DMS79 (cell line): ENCODE results near the gene EVI5.

Experiments
- DNase-seq: peaks from one replicate; lab custom pipeline; 2025; lab: John Stamatoyannopoulos, UW

EVI5 gene

GRCh38 chr1:92784639-92785500 is at the start of gene EVI5:
EVI5 (minus strand) TSS chr1:92785108; CDS start chr1:92736546, 48,562 bp downstream.
- DNase-seq, result peak; percentile 95

GRCh38 chr1:92834617-92835016 is 49.7 kb upstream of the EVI5 start:
- DNase-seq, result no peak

DNA sequence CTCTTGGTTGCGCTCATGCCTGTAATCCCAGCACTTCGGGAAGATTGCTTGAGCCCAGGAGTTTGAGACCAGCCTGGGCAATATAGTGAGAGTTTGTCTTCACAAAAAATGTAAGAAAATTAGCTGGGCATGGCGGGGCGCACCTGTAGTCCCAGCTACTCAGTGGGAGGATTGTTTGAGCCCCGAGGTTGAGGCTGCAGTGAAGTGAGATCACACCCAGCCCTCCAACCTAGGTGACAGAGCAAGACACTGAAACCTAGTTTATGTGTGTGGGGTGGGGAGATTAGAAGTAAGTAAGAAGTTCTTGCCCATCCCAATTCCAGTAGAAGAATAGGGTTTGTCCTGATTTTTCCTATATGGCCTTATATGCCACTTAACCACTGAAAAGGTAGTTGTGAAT is 48.9 kb upstream of the EVI5 start:
- DNase-seq, result no peak

GRCh38 chr1:92832537-92833114 is 47.7 kb upstream of the EVI5 start:
- no peak for DNase-seq

DNA sequence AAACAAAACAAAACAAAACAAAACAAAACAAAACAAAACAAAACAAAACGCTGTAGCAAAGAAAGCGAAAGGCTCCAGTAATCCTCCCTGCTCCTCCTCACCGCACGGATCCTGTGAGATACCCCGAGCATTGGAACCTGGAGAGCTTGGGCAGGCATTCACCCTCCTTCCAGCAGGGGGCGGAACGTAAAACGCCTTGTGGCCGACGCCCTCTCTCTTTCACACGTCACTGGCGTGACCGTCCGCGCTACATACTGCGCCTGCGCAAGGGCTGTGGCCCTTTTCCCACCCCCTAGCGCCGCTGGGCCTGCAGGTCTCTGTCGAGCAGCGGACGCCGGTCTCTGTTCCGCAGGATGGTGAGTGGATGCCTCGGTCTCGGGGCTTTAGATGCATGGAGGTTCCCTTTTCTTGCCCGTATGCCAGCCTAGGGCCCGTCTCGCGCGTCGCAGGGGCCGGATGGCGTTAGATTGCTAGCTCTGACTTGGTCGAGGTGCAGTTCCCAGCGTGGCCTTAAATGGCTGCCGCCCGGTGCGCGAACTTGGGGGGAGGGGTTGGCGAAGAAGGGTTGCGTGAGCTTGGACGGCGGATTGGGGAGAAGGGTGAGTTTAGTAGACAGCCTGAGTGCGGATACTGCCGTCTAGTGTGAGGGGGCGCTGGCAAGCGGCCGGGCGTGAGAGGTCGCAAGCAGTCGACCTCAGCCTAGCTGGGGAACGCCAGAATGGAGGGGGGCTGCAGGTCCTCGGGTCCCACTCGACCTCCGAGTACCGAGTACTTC is 47.0 kb upstream of the EVI5 start, which contains the start of gene RPL5:
RPL5 (plus strand) TSS at position 279 of the 775 bp plus-strand sequence; CDS start at position 354, 75 bp downstream.
- DNase-seq, result peak; percentile 94

GRCh38 chr1:92831368-92831761 is 46.5 kb upstream of the EVI5 start:
- DNase-seq, result no peak

DNA sequence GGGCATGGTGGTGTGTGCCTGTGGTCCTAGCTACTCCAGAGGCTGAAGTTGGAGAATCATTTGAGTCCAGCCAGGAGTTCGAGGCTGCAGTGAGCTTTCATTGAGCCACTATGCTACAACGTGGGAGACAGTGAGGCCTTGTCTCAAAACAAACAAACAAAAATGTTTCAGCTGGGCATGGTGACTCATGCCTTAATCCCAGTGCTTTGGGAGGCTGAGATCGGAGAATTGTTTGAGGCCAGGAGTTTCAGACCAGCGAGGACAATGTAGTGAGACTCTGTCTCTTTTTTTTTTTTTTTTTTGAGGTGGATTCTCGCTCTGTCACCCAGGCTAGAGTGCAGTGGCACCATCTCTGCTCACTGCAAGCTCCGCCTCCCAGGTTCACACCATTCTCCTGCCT is 41.9 kb upstream of the EVI5 start:
- DNase-seq, result no peak

DNA sequence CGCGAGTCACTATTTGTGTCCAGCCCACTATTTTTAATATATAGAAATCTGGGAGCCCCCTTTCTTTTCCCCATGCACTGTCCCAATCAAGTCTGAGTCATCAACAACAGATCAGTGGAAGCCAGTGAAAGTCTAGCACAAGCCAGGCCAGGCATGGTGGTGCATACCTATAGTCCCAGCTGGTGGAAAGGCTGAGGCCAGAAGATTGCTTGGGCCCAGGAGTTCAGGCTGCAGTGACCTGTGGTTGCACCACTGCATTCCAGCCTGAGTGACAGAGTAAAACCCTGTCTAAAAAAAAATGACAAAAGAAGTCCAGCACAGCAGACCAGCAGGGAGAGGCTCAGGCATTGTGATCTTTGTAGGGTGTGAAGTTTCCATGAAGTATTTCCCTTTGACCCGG is 38.0 kb upstream of the EVI5 start:
- no peak for DNase-seq

- DNase-seq, result no peak
These were observed 35.6 kb upstream of the EVI5 start for GRCh38 chr1:92820551-92820950.

- DNase-seq, result no peak
These were observed 35.1 kb upstream of the EVI5 start for GRCh38 chr1:92820024-92820423.

GRCh38 chr1:92817986-92818764 is 33.3 kb upstream of the EVI5 start:
- DNase-seq, result no peak

GRCh38 chr1:92817137-92817697 is 32.3 kb upstream of the EVI5 start:
- no peak for DNase-seq

DNA sequence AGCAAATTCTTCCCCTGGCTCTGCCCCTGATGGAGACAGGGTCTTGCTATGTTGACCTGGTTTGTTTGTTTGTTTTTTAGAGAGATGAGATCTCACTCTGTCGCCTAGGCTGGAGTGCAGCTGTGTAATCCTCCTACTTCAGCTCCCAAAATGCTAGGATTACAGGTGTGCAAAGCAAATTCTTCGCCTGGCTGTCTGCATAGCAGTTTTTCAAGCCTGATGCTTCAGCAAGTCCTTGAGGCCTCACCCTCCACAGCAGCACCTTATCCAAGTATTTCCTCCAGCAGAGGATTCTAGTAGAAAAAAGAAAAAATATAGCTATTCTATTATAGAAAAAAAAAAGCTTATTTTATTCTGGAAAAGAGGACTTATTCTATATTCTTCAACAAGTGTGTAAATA is 31.8 kb upstream of the EVI5 start:
- no peak for DNase-seq

DNA sequence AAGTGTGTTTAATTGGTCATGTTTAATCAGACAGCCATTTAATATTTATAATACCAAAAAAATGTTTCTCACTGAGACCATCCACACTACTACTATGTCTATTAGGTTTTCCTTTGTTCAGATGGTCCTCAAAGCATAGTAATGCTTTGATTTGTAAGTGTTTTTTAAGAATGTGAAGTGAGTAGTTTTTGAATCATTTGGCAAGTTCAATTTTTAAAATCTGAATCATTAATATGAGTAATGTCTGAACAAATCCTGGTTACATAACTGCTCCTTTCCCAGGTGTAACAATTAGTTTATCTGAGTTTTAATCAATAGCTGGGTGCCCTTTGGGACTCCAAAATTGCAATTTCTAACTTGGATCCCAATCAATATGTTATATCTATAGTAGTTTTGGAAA is 23.5 kb upstream of the EVI5 start:
- DNase-seq, result no peak

- no peak for DNase-seq
These were observed 20.3 kb upstream of the EVI5 start for GRCh38 chr1:92805216-92805615.

GRCh38 chr1:92804721-92805201 is 19.9 kb upstream of the EVI5 start:
- no peak for DNase-seq

DNA sequence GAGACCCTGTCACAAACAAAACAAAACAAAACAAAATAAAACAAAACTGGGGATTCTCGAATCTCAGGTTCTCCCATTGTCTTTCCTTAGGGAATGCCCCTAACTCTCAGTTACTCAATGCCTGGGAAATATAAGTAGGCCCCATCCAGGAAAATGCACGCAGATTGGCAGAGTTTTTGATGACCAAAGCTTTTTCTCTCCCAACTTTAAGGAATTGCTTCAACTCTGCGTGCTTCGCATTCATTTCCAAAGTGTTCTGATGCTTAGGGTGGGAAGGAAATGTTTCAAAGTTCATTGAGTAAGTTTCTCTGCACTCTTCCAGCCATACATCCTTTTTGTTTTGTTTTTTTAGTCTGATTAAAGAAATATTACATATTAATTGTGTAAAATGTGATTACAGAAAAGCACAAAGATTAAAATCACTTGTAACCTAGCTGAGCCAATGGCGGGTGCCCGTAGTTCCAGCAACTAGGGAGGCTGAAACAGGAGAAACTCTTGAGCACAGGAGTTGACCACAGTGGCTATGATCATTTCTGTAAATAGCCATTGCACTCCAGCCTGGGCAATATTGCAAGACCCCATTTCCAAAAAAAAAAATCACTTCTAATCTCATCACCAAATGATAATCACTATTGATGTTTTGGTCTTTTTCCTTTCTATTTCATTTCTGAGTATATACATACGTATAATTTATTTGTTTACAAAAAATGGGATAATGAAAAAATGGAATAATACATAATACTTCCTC is 18.4 kb upstream of the EVI5 start:
- DNase-seq, result no peak

DNA sequence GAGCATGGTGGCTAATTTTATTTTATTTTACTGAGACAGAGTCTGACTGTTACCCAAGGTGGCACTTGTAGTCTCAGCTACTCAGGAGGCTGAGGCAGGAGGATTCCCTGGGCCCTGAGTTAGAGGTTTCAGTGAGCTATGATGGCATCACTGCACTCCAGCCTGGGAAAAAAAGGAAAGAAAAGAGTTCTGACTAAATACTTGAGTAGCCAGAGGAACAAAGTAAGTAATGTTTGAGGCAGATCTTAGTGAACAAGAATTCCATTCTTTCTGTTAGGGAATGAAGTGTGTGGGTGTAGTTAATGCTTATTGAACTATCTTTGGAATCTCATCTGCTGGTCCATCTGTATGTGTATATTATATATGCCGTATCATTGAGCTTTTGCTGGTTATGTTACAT is 13.1 kb upstream of the EVI5 start:
- no peak for DNase-seq

DNA sequence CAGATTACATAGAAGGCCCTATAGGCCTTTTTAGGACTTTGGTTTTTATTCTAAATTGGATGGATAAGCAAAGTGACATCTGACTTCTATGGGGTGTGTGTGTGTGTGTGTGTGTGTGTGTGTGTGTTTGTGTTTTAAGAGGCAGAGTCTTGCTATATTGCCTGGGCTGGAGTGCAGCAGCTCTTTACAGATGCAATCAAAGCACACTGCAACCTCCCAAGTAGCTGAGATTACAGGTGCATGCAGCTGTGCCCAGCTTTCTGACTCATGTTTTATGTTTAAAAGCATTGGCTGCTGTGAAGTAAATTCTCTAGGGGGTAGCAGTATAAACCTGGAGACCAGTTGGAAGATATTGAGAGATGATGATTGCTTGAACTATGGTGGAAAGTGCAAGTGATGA is 12.4 kb upstream of the EVI5 start:
- DNase-seq, result no peak

DNA sequence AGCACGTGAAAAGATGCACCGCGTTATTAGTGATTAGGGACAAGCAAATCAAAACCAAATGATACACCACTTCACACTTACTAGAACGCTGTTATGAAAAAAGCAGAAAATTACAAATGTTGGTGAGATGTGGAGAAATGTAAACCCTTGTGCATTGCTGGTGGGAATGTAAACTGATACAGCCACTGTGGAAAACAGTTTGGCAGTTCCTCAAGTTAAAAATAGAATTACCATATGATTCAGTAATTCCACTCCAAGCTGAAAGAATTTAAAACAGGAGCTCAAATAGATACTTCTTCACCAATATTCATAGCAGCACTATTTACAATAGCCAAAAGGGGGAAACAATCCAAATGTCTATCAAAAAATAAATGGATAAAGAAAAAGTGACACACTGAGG is 10.3 kb upstream of the EVI5 start:
- DNase-seq, result no peak

GRCh38 chr1:92792340-92792782 is 7.5 kb upstream of the EVI5 start:
- no peak for DNase-seq
